Stimulated activated naive CD4-positive, alpha-beta T cell (primary cell): ENCODE data around the gene PMAIP1.

Experiments used
- DNase-seq, 6 experiments: peaks; one replicate each; lab custom pipeline; 2025; lab: John Stamatoyannopoulos, UW

Gene PMAIP1

GRCh38 chr18:59912007-59912550 lies 12.3 kb downstream of the PMAIP1 start:
- no peak for DNase-seq

- DNase-seq, result no peak
Observed at GRCh38 chr18:59915606-59916005, 15.8 kb downstream of the PMAIP1 start.

GRCh38 chr18:59916746-59917145 lies 16.9 kb downstream of the PMAIP1 start:
- DNase-seq, result no peak

GRCh38 chr18:59917422-59917821 lies 17.6 kb downstream of the PMAIP1 start:
- no peak for DNase-seq

GRCh38 chr18:59918320-59918755 lies 18.5 kb downstream of the PMAIP1 start:
- DNase-seq, result no peak

- DNase-seq, result no peak
Observed at GRCh38 chr18:59918997-59919396, 19.2 kb downstream of the PMAIP1 start.

GRCh38 chr18:59921384-59921891 lies 21.6 kb downstream of the PMAIP1 start:
- no peak for DNase-seq

- DNase-seq, result no peak
Observed at GRCh38 chr18:59923539-59924196, 23.9 kb downstream of the PMAIP1 start.

- no peak for DNase-seq
Observed at GRCh38 chr18:59926131-59926530, 26.3 kb downstream of the PMAIP1 start.

GRCh38 chr18:59927246-59927825 lies 27.5 kb downstream of the PMAIP1 start:
- DNase-seq, result no peak

GRCh38 chr18:59928201-59928600 lies 28.4 kb downstream of the PMAIP1 start:
- no peak for DNase-seq

GRCh38 chr18:59929621-59930295 lies 30.0 kb downstream of the PMAIP1 start:
- DNase-seq, result no peak

- DNase-seq, result no peak
Observed at GRCh38 chr18:59932401-59932800, 32.6 kb downstream of the PMAIP1 start.

- DNase-seq, result no peak
Observed at GRCh38 chr18:59938676-59939075, 38.9 kb downstream of the PMAIP1 start.

GRCh38 chr18:59939127-59939526 lies 39.3 kb downstream of the PMAIP1 start:
- no peak for DNase-seq

GRCh38 chr18:59940068-59940467 lies 40.3 kb downstream of the PMAIP1 start:
- no peak for DNase-seq

- no peak for DNase-seq
Observed at GRCh38 chr18:59941331-59941730, 41.5 kb downstream of the PMAIP1 start.

- no peak for DNase-seq
Observed at GRCh38 chr18:59942601-59943000, 42.8 kb downstream of the PMAIP1 start.

- DNase-seq, result no peak
Observed at GRCh38 chr18:59945544-59945943, 45.7 kb downstream of the PMAIP1 start.

- no peak for DNase-seq
Observed at GRCh38 chr18:59950215-59950944, 50.6 kb downstream of the PMAIP1 start.

GRCh38 chr18:59951591-59951990 lies 51.8 kb downstream of the PMAIP1 start:
- no peak for DNase-seq
